A673 (cell line): Measurements from ENCODE around the gene PRORP.

Experiments used
- EZH2 ChIP-seq: fragments of 200-600 bp; sonication (generic); IDR thresholded peaks from 2 replicates; pipeline ENCODE4 v1.6.1; 2017; ENCODE audit warnings: borderline replicate concordance, low read depth, mild to moderate bottlenecking, mixed read lengths, antibody characterized with exemption, low read length; ENCODE audit not compliant: poor library complexity, severe bottlenecking
- TF ChIP-seq, protein P1 (sequence below): fragments of 300-800, 200-600 bp; sonication (generic); conservative IDR thresholded peaks from 2 replicates; pipeline ENCODE4 v1.5.1; 2017; ENCODE audit warnings: low read depth, mild to moderate bottlenecking, antibody characterized with exemption, low read length, moderate library complexity, mixed read lengths

DNA sequence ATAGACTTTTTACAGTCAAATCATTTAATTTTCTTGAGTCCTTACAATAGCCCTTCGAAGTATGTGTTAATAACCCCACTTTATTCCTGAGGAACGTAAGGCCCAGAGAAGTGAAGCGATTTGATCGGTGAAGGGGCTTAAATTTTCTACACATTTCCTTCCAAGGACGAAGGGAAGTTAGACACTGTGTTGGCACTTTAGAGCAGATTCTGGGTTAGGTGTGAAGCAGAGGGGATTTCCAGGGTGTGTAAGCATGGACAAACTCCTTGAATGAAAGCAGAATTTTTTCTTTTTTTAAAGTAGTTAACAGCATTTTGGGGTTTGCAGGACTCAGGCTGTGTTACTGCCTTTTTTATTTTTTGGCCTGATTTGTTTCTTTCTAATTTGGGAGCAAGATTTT is 38.9 kb downstream of the PRORP start:
- no peak for TF ChIP-seq EZH2
- TF ChIP-seq, protein P1, sequence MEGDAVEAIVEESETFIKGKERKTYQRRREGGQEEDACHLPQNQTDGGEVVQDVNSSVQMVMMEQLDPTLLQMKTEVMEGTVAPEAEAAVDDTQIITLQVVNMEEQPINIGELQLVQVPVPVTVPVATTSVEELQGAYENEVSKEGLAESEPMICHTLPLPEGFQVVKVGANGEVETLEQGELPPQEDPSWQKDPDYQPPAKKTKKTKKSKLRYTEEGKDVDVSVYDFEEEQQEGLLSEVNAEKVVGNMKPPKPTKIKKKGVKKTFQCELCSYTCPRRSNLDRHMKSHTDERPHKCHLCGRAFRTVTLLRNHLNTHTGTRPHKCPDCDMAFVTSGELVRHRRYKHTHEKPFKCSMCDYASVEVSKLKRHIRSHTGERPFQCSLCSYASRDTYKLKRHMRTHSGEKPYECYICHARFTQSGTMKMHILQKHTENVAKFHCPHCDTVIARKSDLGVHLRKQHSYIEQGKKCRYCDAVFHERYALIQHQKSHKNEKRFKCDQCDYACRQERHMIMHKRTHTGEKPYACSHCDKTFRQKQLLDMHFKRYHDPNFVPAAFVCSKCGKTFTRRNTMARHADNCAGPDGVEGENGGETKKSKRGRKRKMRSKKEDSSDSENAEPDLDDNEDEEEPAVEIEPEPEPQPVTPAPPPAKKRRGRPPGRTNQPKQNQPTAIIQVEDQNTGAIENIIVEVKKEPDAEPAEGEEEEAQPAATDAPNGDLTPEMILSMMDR: no peak
